ENCODE measurements around the gene RAP1GAP2.

- TF ChIP-seq GABPA (IDR thresholded peaks at IDR 0.05; ENCODE audit: low read depth) (no peak), EZH2phosphoT487 (IDR thresholded peaks at IDR 0.05; ENCODE audit: borderline replicate concordance, low read depth) (no peak), RXRA (IDR thresholded peaks at IDR 0.05; ENCODE audit: borderline replicate concordance, low read depth) (no peak), MAX (IDR thresholded peaks at IDR 0.05; ENCODE audit: low read depth) (no peak), POLR2AphosphoS5 (IDR thresholded peaks at IDR 0.05; ENCODE audit: low read depth, low read length) (no peak), TEAD4 (IDR thresholded peaks at IDR 0.05; ENCODE audit: borderline replicate concordance, insufficient read depth) (no peak), FOXJ3 (CRISPR knock-in tag; IDR thresholded peaks at IDR 0.05) (no peak)
- TF ChIP-seq, protein P1, sequence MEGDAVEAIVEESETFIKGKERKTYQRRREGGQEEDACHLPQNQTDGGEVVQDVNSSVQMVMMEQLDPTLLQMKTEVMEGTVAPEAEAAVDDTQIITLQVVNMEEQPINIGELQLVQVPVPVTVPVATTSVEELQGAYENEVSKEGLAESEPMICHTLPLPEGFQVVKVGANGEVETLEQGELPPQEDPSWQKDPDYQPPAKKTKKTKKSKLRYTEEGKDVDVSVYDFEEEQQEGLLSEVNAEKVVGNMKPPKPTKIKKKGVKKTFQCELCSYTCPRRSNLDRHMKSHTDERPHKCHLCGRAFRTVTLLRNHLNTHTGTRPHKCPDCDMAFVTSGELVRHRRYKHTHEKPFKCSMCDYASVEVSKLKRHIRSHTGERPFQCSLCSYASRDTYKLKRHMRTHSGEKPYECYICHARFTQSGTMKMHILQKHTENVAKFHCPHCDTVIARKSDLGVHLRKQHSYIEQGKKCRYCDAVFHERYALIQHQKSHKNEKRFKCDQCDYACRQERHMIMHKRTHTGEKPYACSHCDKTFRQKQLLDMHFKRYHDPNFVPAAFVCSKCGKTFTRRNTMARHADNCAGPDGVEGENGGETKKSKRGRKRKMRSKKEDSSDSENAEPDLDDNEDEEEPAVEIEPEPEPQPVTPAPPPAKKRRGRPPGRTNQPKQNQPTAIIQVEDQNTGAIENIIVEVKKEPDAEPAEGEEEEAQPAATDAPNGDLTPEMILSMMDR (IDR thresholded peaks at IDR 0.05) = no peak
- TF ChIP-seq, protein P2, sequence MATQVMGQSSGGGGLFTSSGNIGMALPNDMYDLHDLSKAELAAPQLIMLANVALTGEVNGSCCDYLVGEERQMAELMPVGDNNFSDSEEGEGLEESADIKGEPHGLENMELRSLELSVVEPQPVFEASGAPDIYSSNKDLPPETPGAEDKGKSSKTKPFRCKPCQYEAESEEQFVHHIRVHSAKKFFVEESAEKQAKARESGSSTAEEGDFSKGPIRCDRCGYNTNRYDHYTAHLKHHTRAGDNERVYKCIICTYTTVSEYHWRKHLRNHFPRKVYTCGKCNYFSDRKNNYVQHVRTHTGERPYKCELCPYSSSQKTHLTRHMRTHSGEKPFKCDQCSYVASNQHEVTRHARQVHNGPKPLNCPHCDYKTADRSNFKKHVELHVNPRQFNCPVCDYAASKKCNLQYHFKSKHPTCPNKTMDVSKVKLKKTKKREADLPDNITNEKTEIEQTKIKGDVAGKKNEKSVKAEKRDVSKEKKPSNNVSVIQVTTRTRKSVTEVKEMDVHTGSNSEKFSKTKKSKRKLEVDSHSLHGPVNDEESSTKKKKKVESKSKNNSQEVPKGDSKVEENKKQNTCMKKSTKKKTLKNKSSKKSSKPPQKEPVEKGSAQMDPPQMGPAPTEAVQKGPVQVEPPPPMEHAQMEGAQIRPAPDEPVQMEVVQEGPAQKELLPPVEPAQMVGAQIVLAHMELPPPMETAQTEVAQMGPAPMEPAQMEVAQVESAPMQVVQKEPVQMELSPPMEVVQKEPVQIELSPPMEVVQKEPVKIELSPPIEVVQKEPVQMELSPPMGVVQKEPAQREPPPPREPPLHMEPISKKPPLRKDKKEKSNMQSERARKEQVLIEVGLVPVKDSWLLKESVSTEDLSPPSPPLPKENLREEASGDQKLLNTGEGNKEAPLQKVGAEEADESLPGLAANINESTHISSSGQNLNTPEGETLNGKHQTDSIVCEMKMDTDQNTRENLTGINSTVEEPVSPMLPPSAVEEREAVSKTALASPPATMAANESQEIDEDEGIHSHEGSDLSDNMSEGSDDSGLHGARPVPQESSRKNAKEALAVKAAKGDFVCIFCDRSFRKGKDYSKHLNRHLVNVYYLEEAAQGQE (IDR thresholded peaks at IDR 0.05; ENCODE audit: low read depth, low read length) = no peak
- TF ChIP-seq, protein P3, sequence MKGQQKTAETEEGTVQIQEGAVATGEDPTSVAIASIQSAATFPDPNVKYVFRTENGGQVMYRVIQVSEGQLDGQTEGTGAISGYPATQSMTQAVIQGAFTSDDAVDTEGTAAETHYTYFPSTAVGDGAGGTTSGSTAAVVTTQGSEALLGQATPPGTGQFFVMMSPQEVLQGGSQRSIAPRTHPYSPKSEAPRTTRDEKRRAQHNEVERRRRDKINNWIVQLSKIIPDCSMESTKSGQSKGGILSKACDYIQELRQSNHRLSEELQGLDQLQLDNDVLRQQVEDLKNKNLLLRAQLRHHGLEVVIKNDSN (IDR thresholded peaks at IDR 0.05; ENCODE audit: borderline replicate concordance, low read depth) = no peak
These were observed 23.8 kb downstream of the RAP1GAP2 start for GRCh38 chr17:2819921-2820501.

Data from SK-N-SH (cell line).